Naive thymus-derived CD4-positive, alpha-beta T cell (primary cell): ENCODE measurements around the gene ZC4H2. TPM values are rescaled to one million over a fixed set of nuclear protein-coding genes. Genes with fewer than 3 reads are reported as not detected.
"Not testable (repeated sequence)": the region's sequence is repeated elsewhere in the genome, so short reads cannot be mapped to it uniquely, and the experiment has no call there.

ENCODE experiments used
- ATAC-seq: fragments of 150-1000 bp; cut with Tn5 transposase; 2 replicates; pipeline ENCODE4 v1.10.0; 2021; ENCODE audit warnings: mild to moderate bottlenecking, moderate library complexity
- CTCF ChIA-PET: fragments of 350-600 bp; sonication (Branson Sonifier 250); formaldehyde crosslinking; loops from one replicate; lab custom pipeline; 2021; ENCODE audit warnings: antibody characterized with exemption; lab: Charles Lee
- POLR2A ChIA-PET: fragments of 350-600 bp; sonication (Branson Sonifier 250); formaldehyde crosslinking; loops from one replicate; lab custom pipeline; 2021; ENCODE audit warnings: antibody characterized with exemption, inconsistent platforms; lab: Charles Lee
- DNase-seq, 9 donors: peaks; one replicate each; pipeline versions ENCODE4 v3.0.0 to v3.0.0-alpha.2; 2020 to 2022; ENCODE audit warnings: mixed read lengths in 1 of 9
- H3K27ac ChIP-seq: one replicate; pipeline ENCODE4 v1.7.0; 2013; ENCODE audit warnings: mild to moderate bottlenecking, low read depth, low read length, moderate library complexity
- H3K27me3 ChIP-seq, 2 donors: one replicate each; pipeline ENCODE4 v1.7.0; 2013; ENCODE audit warnings: low read length in 2 of 2, mild to moderate bottlenecking in 2 of 2, moderate library complexity in 2 of 2; ENCODE audit not compliant: control insufficient read depth in 2 of 2, insufficient read depth in 2 of 2
- H3K36me3 ChIP-seq, 3 experiments: 1 replicate in 2 of 3; 2 replicates in 1 of 3; pipeline ENCODE4 v1.7.0; 2013; ENCODE audit warnings: low read length in 3 of 3, mild to moderate bottlenecking in 3 of 3, moderate library complexity in 1 of 3; ENCODE audit not compliant: insufficient read depth in 3 of 3, control insufficient read depth in 2 of 3
- H3K4me1 ChIP-seq, 2 donors: one replicate each; pipeline ENCODE4 v1.7.0; 2013; ENCODE audit warnings: low read length in 2 of 2, mild to moderate bottlenecking in 2 of 2, moderate library complexity in 1 of 2; ENCODE audit not compliant: control insufficient read depth in 2 of 2, insufficient read depth in 2 of 2
- H3K4me3 ChIP-seq: 2 replicates; pipeline ENCODE4 v1.7.0; 2013; ENCODE audit warnings: mild to moderate bottlenecking, low read length
- H3K9me3 ChIP-seq, 3 experiments: 1 replicate in 2 of 3; 2 replicates in 1 of 3; pipeline ENCODE4 v1.7.0; 2013; ENCODE audit warnings: low read length in 3 of 3; ENCODE audit not compliant: control insufficient read depth in 2 of 3
- H3K27ac Mint-ChIP-seq, 9 donors: one replicate each; pipeline ENCODE4 v1.8.0; 2020 to 2022; ENCODE audit warnings: mixed read lengths in 9 of 9, mild to moderate bottlenecking in 8 of 9, moderate library complexity in 5 of 9, inconsistent platforms in 2 of 9
- H3K27me3 Mint-ChIP-seq, 5 donors: one replicate each; pipeline ENCODE4 v1.8.0; 2021 to 2022; ENCODE audit warnings: mixed read lengths in 5 of 5, mild to moderate bottlenecking in 1 of 5
- H3K36me3 Mint-ChIP-seq, 5 donors: one replicate each; pipeline ENCODE4 v1.8.0; 2020 to 2022; ENCODE audit warnings: mixed read lengths in 5 of 5, mild to moderate bottlenecking in 3 of 5, inconsistent platforms in 1 of 5
- H3K4me1 Mint-ChIP-seq, 7 donors: one replicate each; pipeline ENCODE4 v1.8.0; 2020 to 2022; ENCODE audit warnings: mixed read lengths in 7 of 7, mild to moderate bottlenecking in 3 of 7, inconsistent platforms in 1 of 7
- H3K4me3 Mint-ChIP-seq, 10 donors: one replicate each; pipeline ENCODE4 v1.8.0; 2020 to 2022; ENCODE audit warnings: mild to moderate bottlenecking in 10 of 10, mixed read lengths in 10 of 10, moderate library complexity in 6 of 10, inconsistent platforms in 2 of 10
- H3K9me3 Mint-ChIP-seq, 11 donors: one replicate each; pipeline ENCODE4 v1.8.0; 2020 to 2022; ENCODE audit warnings: mixed read lengths in 11 of 11, mild to moderate bottlenecking in 4 of 11, inconsistent platforms in 1 of 11, moderate library complexity in 1 of 11
- intact Hi-C, 2 donors: fragments of 100-400 bp; cut with micrococcal nuclease; formaldehyde crosslinking; loops; one replicate each; pipeline ENCODE4 v1.15.1; 2023
- polyA plus RNA-seq, 2 donors: library from polyadenylated mRNA; unstranded; fragments of 300-500 nt; fragmentation: Illumina TruSeq; gene quantifications; one replicate each; pipeline ENCODE4 v1.2.3, GENCODE V29; 2021
- total RNA-seq, 6 experiments: library from RNA in 5 of 6; stranded (reverse) in 5 of 6; gene quantifications; 1 replicate in 5 of 6; 2 replicates in 1 of 6; pipeline ENCODE4 v1.2.3 and lab custom pipeline; 2021 to 2026

Gene ZC4H2
- total RNA-seq = 10 to 100 TPM; 11.5 to 22.9 (median 12.9) TPM
- polyA plus RNA-seq = 10 to 100 TPM; 18.3 to 19.4 TPM
- total RNA-seq (lab: John Stamatoyannopoulos, UW) = 13.1 reads per million, percentile 41 among the genes with 10 or more reads in this experiment

DNA sequence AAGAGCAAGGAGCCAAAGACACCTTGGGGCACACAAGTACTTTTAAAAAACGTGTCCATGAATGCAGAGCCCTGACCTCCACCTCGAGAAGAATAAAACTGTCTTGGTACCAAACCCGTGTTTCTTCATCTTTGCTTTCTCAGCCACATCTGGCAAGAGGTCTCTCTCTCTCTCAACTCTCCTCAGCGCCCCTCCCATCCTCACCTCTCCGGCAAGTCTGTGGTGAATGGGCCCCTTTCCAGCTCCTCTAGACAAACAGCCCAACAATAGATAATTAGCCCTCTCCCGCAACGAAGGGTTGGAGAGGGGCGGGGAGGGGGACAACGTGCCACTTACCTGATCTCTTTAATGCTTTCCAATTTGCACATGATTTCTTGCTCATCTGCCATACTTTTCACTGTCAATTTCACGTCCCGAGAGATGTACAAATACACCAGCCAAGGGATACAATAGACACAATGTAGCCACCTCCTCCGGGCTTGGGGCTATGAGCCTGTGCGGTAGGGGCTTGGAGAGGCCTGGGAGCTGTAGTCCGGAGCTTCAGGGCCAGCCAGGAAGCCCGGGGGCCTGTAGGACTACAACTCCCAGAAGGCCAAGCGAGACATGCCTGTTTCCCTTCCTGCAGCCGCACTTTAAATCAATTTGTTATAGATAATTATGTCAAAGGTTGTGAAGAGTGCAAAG lies at the start of gene ZC4H2:
ZC4H2 (minus strand) TSS at position 462 of the 684 bp plus-strand sequence; CDS start at position 389, 73 bp downstream.
- no peaks in the 10 kb centered on the region for H3K27me3 ChIP-seq
- intact Hi-C loops = loop anchor here (1.0 to 5.0 kb wide), 11 partner anchors 58 to 1751 kb away; partner anchors contain the start of genes AMER1 (in 2 of the 2), LAS1L (in 2 of the 2), MTMR8 (in 2 of the 2) and ZC3H12B (in 1 of the 2)
- peak within 1 kb of the TSS; percentile 60 for H3K27ac ChIP-seq
- H3K36me3 Mint-ChIP-seq = peaks cover 0 to 19% (median 13%) of the 10 kb centered on the region in 5 donors
- H3K27me3 Mint-ChIP-seq = no peaks in the 10 kb centered on the region
- DNase-seq (peak; percentile 17 to 73 (median 58)), ATAC-seq (peak; percentile 96)
- peaks cover 2 to 37% (median 28%) of the 10 kb centered on the region in 7 donors for H3K4me1 Mint-ChIP-seq
- POLR2A ChIA-PET = interaction anchor here (0.8 to 2.8 kb wide), 4 partner anchors 8 to 770 kb away, joined by 3 to 25 read pairs (median 5); partner anchors contain the start of genes AMER1 and ZC3H12B
- H3K9me3 ChIP-seq = no peaks in the 10 kb centered on the region
- peaks cover 3 to 11% of the 10 kb centered on the region in 2 donors for H3K4me1 ChIP-seq
- peak within 1 kb of the TSS; percentile 87 to 99 (median 96) for H3K4me3 Mint-ChIP-seq
- H3K9me3 Mint-ChIP-seq = peaks cover 0 to 13% (median 3%) of the 10 kb centered on the region in 11 donors
- H3K36me3 ChIP-seq = no peaks in the 10 kb centered on the region
- peak within 1 kb of the TSS; percentile 58 to 92 (median 88) for H3K27ac Mint-ChIP-seq
- peak within 1 kb of the TSS; percentile 62 for H3K4me3 ChIP-seq
- CTCF ChIA-PET = interaction anchor here (1.2 kb wide), 1 partner anchor 49 kb away, joined by 3 read pairs; no protein-coding TSS in a partner anchor

- ATAC-seq = no peak
- intact Hi-C loops = no loop called here
- no peaks in the 10 kb centered on the region for H3K36me3 ChIP-seq
- no peak overlapping the region for H3K4me3 Mint-ChIP-seq
- CTCF ChIA-PET = no interaction called here
- no peaks in the 10 kb centered on the region for H3K4me1 ChIP-seq
- peaks cover 0 to 8% (median 0%) of the 10 kb centered on the region in 7 donors for H3K4me1 Mint-ChIP-seq
- no peaks in the 10 kb centered on the region for H3K9me3 ChIP-seq
- DNase-seq = no peak
- H3K27me3 Mint-ChIP-seq = no peaks in the 10 kb centered on the region
- H3K27ac ChIP-seq = no peak overlapping the region
- no peak overlapping the region for H3K4me3 ChIP-seq
- H3K9me3 Mint-ChIP-seq = peaks cover 0 to 51% (median 17%) of the 10 kb centered on the region in 11 donors
- POLR2A ChIA-PET = no interaction called here
- peaks cover 0 to 27% (median 16%) of the 10 kb centered on the region in 5 donors for H3K36me3 Mint-ChIP-seq
- H3K27me3 ChIP-seq = no peaks in the 10 kb centered on the region
- no peak overlapping the region for H3K27ac Mint-ChIP-seq
These were observed 41.2 kb upstream of the ZC4H2 start for GRCh38 chrX:65017451-65017850.

GRCh38 chrX:65014230-65014629 lies 38.0 kb upstream of the ZC4H2 start:
- Histone ChIP-seq H3K27me3 (no peaks in the 10 kb centered on the region), H3K27ac (no peak overlapping the region), H3K36me3 (no peaks in the 10 kb centered on the region), H3K4me3 (no peak overlapping the region), H3K4me1 (no peaks in the 10 kb centered on the region), H3K9me3 (no peaks in the 10 kb centered on the region)
- Mint-ChIP-seq H3K9me3 (peaks cover 0 to 29% (median 2%) of the 10 kb centered on the region in 11 donors), H3K36me3 (peaks cover 0 to 17% (median 12%) of the 10 kb centered on the region in 5 donors), H3K4me1 (peaks cover 0 to 4% (median 0%) of the 10 kb centered on the region in 7 donors), H3K4me3 (no peak overlapping the region), H3K27me3 (no peaks in the 10 kb centered on the region), H3K27ac (no peak overlapping the region)
- CTCF ChIA-PET = no interaction called here
- no peak for ATAC-seq
- POLR2A ChIA-PET = no interaction called here
- DNase-seq = no peak
- intact Hi-C loops = no loop called here

- Histone ChIP-seq H3K4me1 (no peaks in the 10 kb centered on the region), H3K9me3 (no peaks in the 10 kb centered on the region), H3K27ac (no peak overlapping the region), H3K4me3 (no peak overlapping the region), H3K36me3 (no peaks in the 10 kb centered on the region), H3K27me3 (no peaks in the 10 kb centered on the region)
- ATAC-seq (no peak), DNase-seq (no peak)
- Mint-ChIP-seq H3K9me3 (peaks cover 0 to 43% (median 7%) of the 10 kb centered on the region in 11 donors), H3K27me3 (no peaks in the 10 kb centered on the region), H3K4me1 (no peaks in the 10 kb centered on the region), H3K4me3 (no peak overlapping the region), H3K27ac (no peak overlapping the region), H3K36me3 (peaks cover 0 to 25% (median 10%) of the 10 kb centered on the region in 5 donors)
- POLR2A ChIA-PET = no interaction called here
- CTCF ChIA-PET = no interaction called here
- intact Hi-C loops = no loop called here
These were observed 33.2 kb upstream of the ZC4H2 start for GRCh38 chrX:65009459-65009858.

GRCh38 chrX:65002208-65002607 lies 26.0 kb upstream of the ZC4H2 start:
- H3K27me3 ChIP-seq, DNase-seq, ATAC-seq, H3K36me3 ChIP-seq, H3K9me3 ChIP-seq, H3K27me3 Mint-ChIP-seq, H3K4me1 Mint-ChIP-seq, H3K27ac ChIP-seq, H3K4me3 ChIP-seq, CTCF ChIA-PET, intact Hi-C loops, POLR2A ChIA-PET, H3K4me1 ChIP-seq, H3K4me3 Mint-ChIP-seq, H3K27ac Mint-ChIP-seq: not testable (repeated sequence)
- peaks cover 4 to 83% (median 29%) of the 10 kb centered on the region in 11 donors for H3K9me3 Mint-ChIP-seq
- peaks cover 0 to 39% (median 19%) of the 10 kb centered on the region in 5 donors for H3K36me3 Mint-ChIP-seq

DNA sequence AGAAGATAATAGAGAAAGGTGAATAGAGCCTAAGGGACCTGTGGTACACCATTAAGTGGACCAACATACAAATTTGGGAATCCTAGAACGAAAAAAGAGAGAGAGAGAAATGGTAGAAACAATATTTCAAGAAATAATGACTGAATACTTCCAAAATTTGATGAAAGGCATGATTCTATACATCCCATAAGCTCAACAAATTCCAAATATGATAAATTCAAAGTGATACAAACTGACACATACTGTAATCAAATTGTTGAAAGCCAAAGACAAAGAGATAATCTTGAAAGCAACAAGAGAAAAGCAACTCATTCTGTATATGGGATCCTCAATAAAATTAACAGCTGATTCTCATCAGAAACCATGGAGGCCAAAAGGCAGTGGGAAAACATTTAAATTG lies 20.6 kb upstream of the ZC4H2 start:
- Histone ChIP-seq H3K4me3 (no peak overlapping the region), H3K27ac (no peak overlapping the region), H3K9me3 (no peaks in the 10 kb centered on the region), H3K36me3 (no peaks in the 10 kb centered on the region), H3K4me1 (no peaks in the 10 kb centered on the region), H3K27me3 (no peaks in the 10 kb centered on the region)
- Mint-ChIP-seq H3K4me1 (peaks cover 0 to 5% (median 0%) of the 10 kb centered on the region in 7 donors), H3K36me3 (peaks cover 0 to 49% (median 19%) of the 10 kb centered on the region in 5 donors), H3K4me3 (no peak overlapping the region), H3K27me3 (no peaks in the 10 kb centered on the region), H3K27ac (no peak overlapping the region), H3K9me3 (peaks cover 0 to 57% (median 12%) of the 10 kb centered on the region in 11 donors)
- ChIA-PET POLR2A (no interaction called here), CTCF (no interaction called here)
- DNase-seq (no peak), ATAC-seq (no peak)
- intact Hi-C loops = no loop called here
